Transverse colon (tissue), 4 donors: ENCODE data around the gene CADM2.

Source experiments
- POLR2AphosphoS5 ChIP-seq, 3 donors: sonication (generic); formaldehyde crosslinking; IDR thresholded peaks; one replicate each; pipeline ENCODE4 v1.6.1; 2016; ENCODE audit warnings: antibody characterized with exemption in 3 of 3
- TF ChIP-seq, protein P1 (sequence below), 5 experiments: fragments of 200-600 bp in 3 of 5; fragments of 450-650 bp in 2 of 5; sonication (generic) in 3 of 5; IDR thresholded peaks; 1 replicate in 2 of 5; 2 replicates in 3 of 5; pipeline ENCODE4 v1.5.1; 2016 to 2017; ENCODE audit warnings: antibody characterized with exemption in 5 of 5, inconsistent platforms in 3 of 5, mild to moderate bottlenecking in 2 of 5, moderate library complexity in 1 of 5

DNA sequence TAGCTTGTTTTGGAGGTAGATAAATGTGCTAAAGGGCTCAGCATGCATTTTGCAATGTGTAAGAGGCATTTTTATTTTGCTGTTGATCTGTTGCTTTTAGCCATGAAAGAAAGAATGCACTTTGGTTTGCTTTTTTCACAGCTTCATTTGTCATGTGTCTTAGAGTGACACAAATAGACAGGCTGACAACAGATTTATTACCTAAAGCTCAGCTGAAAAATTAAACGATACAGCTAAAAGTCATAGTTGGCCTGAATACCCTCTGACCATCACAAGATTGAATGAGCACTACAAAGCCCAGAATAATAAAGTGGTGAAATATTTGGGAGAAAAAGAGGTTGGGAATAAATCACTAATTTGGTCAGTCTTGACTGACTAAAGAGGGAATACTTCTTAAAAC lies 723.1 kb downstream of the CADM2 start:
- TF ChIP-seq, protein P1, sequence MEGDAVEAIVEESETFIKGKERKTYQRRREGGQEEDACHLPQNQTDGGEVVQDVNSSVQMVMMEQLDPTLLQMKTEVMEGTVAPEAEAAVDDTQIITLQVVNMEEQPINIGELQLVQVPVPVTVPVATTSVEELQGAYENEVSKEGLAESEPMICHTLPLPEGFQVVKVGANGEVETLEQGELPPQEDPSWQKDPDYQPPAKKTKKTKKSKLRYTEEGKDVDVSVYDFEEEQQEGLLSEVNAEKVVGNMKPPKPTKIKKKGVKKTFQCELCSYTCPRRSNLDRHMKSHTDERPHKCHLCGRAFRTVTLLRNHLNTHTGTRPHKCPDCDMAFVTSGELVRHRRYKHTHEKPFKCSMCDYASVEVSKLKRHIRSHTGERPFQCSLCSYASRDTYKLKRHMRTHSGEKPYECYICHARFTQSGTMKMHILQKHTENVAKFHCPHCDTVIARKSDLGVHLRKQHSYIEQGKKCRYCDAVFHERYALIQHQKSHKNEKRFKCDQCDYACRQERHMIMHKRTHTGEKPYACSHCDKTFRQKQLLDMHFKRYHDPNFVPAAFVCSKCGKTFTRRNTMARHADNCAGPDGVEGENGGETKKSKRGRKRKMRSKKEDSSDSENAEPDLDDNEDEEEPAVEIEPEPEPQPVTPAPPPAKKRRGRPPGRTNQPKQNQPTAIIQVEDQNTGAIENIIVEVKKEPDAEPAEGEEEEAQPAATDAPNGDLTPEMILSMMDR (IDR thresholded peaks at IDR 0.05): no peak
- no peak for TF ChIP-seq POLR2AphosphoS5 (IDR thresholded peaks at IDR 0.05)
